GM18511 (cell line): ENCODE data around the gene BLOC1S4.

Source experiments
- ATAC-seq: cut with Tn5 transposase; IDR thresholded peaks from one replicate; pipeline ENCODE4 v1.9.1; 2021; ENCODE audit warnings: mild to moderate bottlenecking, moderate library complexity; ENCODE audit not compliant: unreplicated experiment

BLOC1S4 gene

GRCh38 chr4:6761649-6762615, 46.0 kb downstream of the BLOC1S4 start:
- no peak for ATAC-seq

GRCh38 chr4:6763330-6763851, 47.4 kb downstream of the BLOC1S4 start:
- ATAC-seq, result no peak

GRCh38 chr4:6764976-6765620, 49.1 kb downstream of the BLOC1S4 start:
- no peak for ATAC-seq

GRCh38 chr4:6765703-6766102, 49.7 kb downstream of the BLOC1S4 start:
- ATAC-seq, result no peak
